Panc1 (cell line): ENCODE data around the gene PKP1.

Experiments
- POLR2AphosphoS5 ChIP-seq: IDR thresholded peaks from 2 replicates; pipeline ENCODE4 v1.6.1; 2012; ENCODE audit warnings: mild to moderate bottlenecking, low read depth, low read length, moderate library complexity
- SIN3A ChIP-seq: IDR thresholded peaks from 2 replicates; pipeline ENCODE4 v1.6.1; 2012; ENCODE audit warnings: low read depth, mild to moderate bottlenecking, low read length, moderate library complexity, borderline replicate concordance; ENCODE audit not compliant: insufficient read depth
- TF ChIP-seq, protein P1 (sequence below): fragments of 450-650 bp; IDR thresholded peaks from 2 replicates; pipeline ENCODE4 v1.5.1; 2017; ENCODE audit warnings: mild to moderate bottlenecking

DNA sequence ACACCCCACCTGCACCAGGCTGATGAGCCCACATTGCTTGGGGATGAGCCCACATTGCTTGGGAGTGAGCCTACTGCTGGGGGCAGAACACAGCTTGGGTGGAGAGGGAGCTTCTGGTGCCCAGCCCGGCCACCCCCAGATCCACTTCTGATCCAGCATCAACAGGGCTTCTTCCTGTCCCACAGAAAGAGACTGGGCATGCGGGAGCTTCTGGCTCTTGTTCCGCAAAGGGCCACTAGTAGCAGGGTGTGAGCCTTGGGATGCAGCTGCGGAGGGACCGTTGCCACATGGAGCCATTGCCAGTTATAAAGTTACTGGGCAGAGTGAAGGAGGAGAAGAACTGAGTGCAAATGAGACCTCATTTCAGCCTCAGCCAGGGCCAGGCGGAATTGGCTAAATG, 36.3 kb downstream of the PKP1 start:
- TF ChIP-seq, protein P1, sequence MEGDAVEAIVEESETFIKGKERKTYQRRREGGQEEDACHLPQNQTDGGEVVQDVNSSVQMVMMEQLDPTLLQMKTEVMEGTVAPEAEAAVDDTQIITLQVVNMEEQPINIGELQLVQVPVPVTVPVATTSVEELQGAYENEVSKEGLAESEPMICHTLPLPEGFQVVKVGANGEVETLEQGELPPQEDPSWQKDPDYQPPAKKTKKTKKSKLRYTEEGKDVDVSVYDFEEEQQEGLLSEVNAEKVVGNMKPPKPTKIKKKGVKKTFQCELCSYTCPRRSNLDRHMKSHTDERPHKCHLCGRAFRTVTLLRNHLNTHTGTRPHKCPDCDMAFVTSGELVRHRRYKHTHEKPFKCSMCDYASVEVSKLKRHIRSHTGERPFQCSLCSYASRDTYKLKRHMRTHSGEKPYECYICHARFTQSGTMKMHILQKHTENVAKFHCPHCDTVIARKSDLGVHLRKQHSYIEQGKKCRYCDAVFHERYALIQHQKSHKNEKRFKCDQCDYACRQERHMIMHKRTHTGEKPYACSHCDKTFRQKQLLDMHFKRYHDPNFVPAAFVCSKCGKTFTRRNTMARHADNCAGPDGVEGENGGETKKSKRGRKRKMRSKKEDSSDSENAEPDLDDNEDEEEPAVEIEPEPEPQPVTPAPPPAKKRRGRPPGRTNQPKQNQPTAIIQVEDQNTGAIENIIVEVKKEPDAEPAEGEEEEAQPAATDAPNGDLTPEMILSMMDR, result no peak
- TF ChIP-seq SIN3A, result no peak
- TF ChIP-seq POLR2AphosphoS5, result no peak
